Common myeloid progenitor, CD34-positive (primary cell): ENCODE measurements around the gene RHBDF1.
A peak's percentile ranks its signal among the peaks of the same experiment; 100 is the strongest.
"Not testable (repeated sequence)": the region's sequence is repeated elsewhere in the genome, so short reads cannot be mapped to it uniquely, and the experiment has no call there.

Source experiments
- CTCF ChIA-PET: fragments of 350-600 bp; sonication (Branson Sonifier 250); formaldehyde crosslinking; loops from one replicate; lab custom pipeline; 2021; ENCODE audit warnings: antibody characterized with exemption; lab: Charles Lee
- POLR2A ChIA-PET: fragments of 350-600 bp; sonication (Branson Sonifier 250); formaldehyde crosslinking; loops from one replicate; lab custom pipeline; 2021; ENCODE audit warnings: antibody characterized with exemption; lab: Charles Lee
- DNase-seq, 3 donors: peaks; one replicate each; pipeline versions ENCODE4 v3.0.0 to v3.0.0-alpha.2; 2013
- H3K27ac ChIP-seq, 2 experiments: 1 replicate in 1 of 2; 2 replicates in 1 of 2; pipeline ENCODE4 v1.7.0; 2013; ENCODE audit warnings: inconsistent platforms in 2 of 2, low read length in 2 of 2, mild to moderate bottlenecking in 2 of 2, low read depth in 1 of 2, moderate library complexity in 1 of 2; ENCODE audit not compliant: severe bottlenecking in 2 of 2, insufficient read depth in 1 of 2, poor library complexity in 1 of 2
- H3K27me3 ChIP-seq, 5 experiments: replicated peaks in 2 of 5; 1 replicate in 3 of 5; 2 replicates in 2 of 5; pipeline versions ENCODE4 v1.6.1 to v1.7.0; 2013; ENCODE audit warnings: low read length in 4 of 5, mild to moderate bottlenecking in 2 of 5, moderate library complexity in 2 of 5, inconsistent platforms in 1 of 5; ENCODE audit not compliant: insufficient read depth in 5 of 5, control insufficient read depth in 4 of 5
- H3K36me3 ChIP-seq, 4 experiments: 1 replicate in 2 of 4; 2 replicates in 2 of 4; pipeline versions ENCODE4 v1.6.1 to v1.7.0; 2013; ENCODE audit warnings: low read length in 3 of 4, control low read depth in 1 of 4, mild to moderate bottlenecking in 1 of 4; ENCODE audit not compliant: control insufficient read depth in 4 of 4, insufficient read depth in 4 of 4
- H3K4me1 ChIP-seq, 4 experiments: 1 replicate in 3 of 4; 2 replicates in 1 of 4; pipeline versions ENCODE4 v1.6.1 to v1.7.1; 2013; ENCODE audit warnings: low read length in 3 of 4, mild to moderate bottlenecking in 3 of 4, control low read depth in 1 of 4, inconsistent platforms in 1 of 4, moderate library complexity in 1 of 4; ENCODE audit not compliant: control insufficient read depth in 4 of 4, insufficient read depth in 4 of 4; ENCODE audit errors: control extremely low read depth in 1 of 4
- H3K4me3 ChIP-seq, 7 experiments: 1 replicate in 4 of 7; 2 replicates in 3 of 7; pipeline versions ENCODE4 v1.5.1 to v1.7.0; 2013; ENCODE audit warnings: mild to moderate bottlenecking in 7 of 7, low read length in 6 of 7, moderate library complexity in 6 of 7, inconsistent platforms in 2 of 7, low read depth in 2 of 7, control low read depth in 1 of 7; ENCODE audit not compliant: insufficient read depth in 4 of 7, control insufficient read depth in 1 of 7; ENCODE audit errors: extremely low read depth in 1 of 7
- H3K9me3 ChIP-seq, 5 experiments: 1 replicate in 4 of 5; 2 replicates in 1 of 5; pipeline versions ENCODE4 v1.6.1 to v1.7.1; 2013; ENCODE audit warnings: low read length in 4 of 5, mild to moderate bottlenecking in 2 of 5, inconsistent platforms in 1 of 5, low read depth in 1 of 5, moderate library complexity in 1 of 5; ENCODE audit not compliant: control insufficient read depth in 4 of 5, insufficient read depth in 2 of 5; ENCODE audit errors: control extremely low read depth in 1 of 5
- WGBS: methylation state at CpG from one replicate; pipeline ENCODE4 v1.1.5; 2013; ENCODE audit not compliant: insufficient coverage; 5-methylcytosine and 5-hydroxymethylcytosine counted together

The RHBDF1 gene

GRCh38 chr16:33877-34647 is 38.4 kb downstream of the RHBDF1 start:
- 95% methylated on average over 13 of the region's 21 CpGs for WGBS
- peaks cover 0 to 31% (median 22%) of the 10 kb centered on the region in 4 experiments for H3K4me1 ChIP-seq
- ChIA-PET POLR2A (no interaction called here), CTCF (interaction anchor here (1.5 to 2.0 kb wide), 2 partner anchors 13 to 32 kb away, joined by 3 to 7 read pairs; no protein-coding TSS in a partner anchor)
- no peak for DNase-seq
- H3K4me3 ChIP-seq = peak overlapping the region in 1 of 7 experiments; percentile 36
- H3K36me3 ChIP-seq = peaks cover 0 to 19% (median 2%) of the 10 kb centered on the region in 4 experiments
- no peaks in the 10 kb centered on the region for H3K27me3 ChIP-seq
- no peaks in the 10 kb centered on the region for H3K9me3 ChIP-seq
- no peak overlapping the region for H3K27ac ChIP-seq

- POLR2A ChIA-PET, DNase-seq, H3K27ac ChIP-seq, H3K4me3 ChIP-seq, H3K27me3 ChIP-seq, H3K9me3 ChIP-seq: not testable (repeated sequence)
- CTCF ChIA-PET = interaction anchor here (2.0 kb wide), 1 partner anchor 33 kb away, joined by 7 read pairs; no protein-coding TSS in a partner anchor
- H3K4me1 ChIP-seq = peaks cover 0 to 23% (median 19%) of the 10 kb centered on the region in 4 experiments
- WGBS = 100% methylated on average over 1 of the region's 8 CpGs
- H3K36me3 ChIP-seq = peaks cover 0 to 13% (median 2%) of the 10 kb centered on the region in 4 experiments
Observed at GRCh38 chr16:33154-33876, 39.1 kb downstream of the RHBDF1 start.

- H3K27ac ChIP-seq, DNase-seq, CTCF ChIA-PET, H3K27me3 ChIP-seq, POLR2A ChIA-PET, H3K36me3 ChIP-seq, H3K4me3 ChIP-seq, H3K9me3 ChIP-seq: not testable (repeated sequence)
- WGBS = no CpG with 5 or more reads among the region's 7 CpGs
- H3K4me1 ChIP-seq = peaks cover 0 to 17% (median 16%) of the 10 kb centered on the region in 4 experiments
Observed at GRCh38 chr16:30627-31026, 41.8 kb downstream of the RHBDF1 start.

- H3K4me1 ChIP-seq, CTCF ChIA-PET, H3K27me3 ChIP-seq, H3K27ac ChIP-seq, POLR2A ChIA-PET, H3K4me3 ChIP-seq, H3K36me3 ChIP-seq, H3K9me3 ChIP-seq, DNase-seq: not testable (repeated sequence)
- no CpG with 5 or more reads among the region's 5 CpGs for WGBS
Observed at GRCh38 chr16:25926-26348, 46.5 kb downstream of the RHBDF1 start.

GRCh38 chr16:24151-24550 is 48.3 kb downstream of the RHBDF1 start:
- H3K27ac ChIP-seq, DNase-seq, H3K27me3 ChIP-seq, H3K9me3 ChIP-seq, H3K36me3 ChIP-seq, H3K4me3 ChIP-seq, CTCF ChIA-PET, H3K4me1 ChIP-seq, POLR2A ChIA-PET: not testable (repeated sequence)
- WGBS = no CpG with 5 or more reads among the region's 22 CpGs

GRCh38 chr16:20886-21285 is 51.5 kb downstream of the RHBDF1 start:
- H3K4me1 ChIP-seq, H3K36me3 ChIP-seq, H3K27me3 ChIP-seq, CTCF ChIA-PET, POLR2A ChIA-PET, DNase-seq, H3K9me3 ChIP-seq, H3K27ac ChIP-seq, H3K4me3 ChIP-seq: not testable (repeated sequence)
- WGBS = 97% methylated on average over 11 of the region's 12 CpGs
